ENCODE data around the gene SYNE3.

The SYNE3 gene

GRCh38 chr14:95516554-95517181 is at the start of gene SYNE3:
SYNE3 (minus strand) TSS chr14:95516650; CDS start chr14:95475821, 40,829 bp downstream.
- peak; percentile 52 for DNase-seq (ENCODE audit: low spot score)

- no peak for DNase-seq (ENCODE audit: low spot score)
Observed at GRCh38 chr14:95564060-95564459, 47.6 kb upstream of the SYNE3 start.

GRCh38 chr14:95562892-95563685 is 46.6 kb upstream of the SYNE3 start:
- DNase-seq (ENCODE audit: low spot score): no peak

- DNase-seq (ENCODE audit: low spot score): peak; percentile 93
Observed at GRCh38 chr14:95561001-95561412, 44.6 kb upstream of the SYNE3 start.

- DNase-seq (ENCODE audit: low spot score): no peak
Observed at GRCh38 chr14:95559203-95559602, 42.8 kb upstream of the SYNE3 start.

- no peak for DNase-seq (ENCODE audit: low spot score)
Observed at GRCh38 chr14:95557832-95558231, 41.4 kb upstream of the SYNE3 start.

- DNase-seq (ENCODE audit: low spot score): no peak
Observed at GRCh38 chr14:95557291-95557690, 40.8 kb upstream of the SYNE3 start.

GRCh38 chr14:95555053-95555452 is 38.6 kb upstream of the SYNE3 start:
- no peak for DNase-seq (ENCODE audit: low spot score)

GRCh38 chr14:95553141-95553540 is 36.7 kb upstream of the SYNE3 start:
- DNase-seq (ENCODE audit: low spot score): no peak

GRCh38 chr14:95551435-95551834 is 35.0 kb upstream of the SYNE3 start:
- no peak for DNase-seq (ENCODE audit: low spot score)

GRCh38 chr14:95549656-95550585 is 33.5 kb upstream of the SYNE3 start:
- DNase-seq (ENCODE audit: low spot score): no peak

- no peak for DNase-seq (ENCODE audit: low spot score)
Observed at GRCh38 chr14:95548328-95548929, 32.0 kb upstream of the SYNE3 start.

GRCh38 chr14:95547626-95548327 is 31.3 kb upstream of the SYNE3 start:
- DNase-seq (ENCODE audit: low spot score): no peak

GRCh38 chr14:95547272-95547625 is 30.8 kb upstream of the SYNE3 start:
- DNase-seq (ENCODE audit: low spot score): no peak

GRCh38 chr14:95545515-95546168 is 29.2 kb upstream of the SYNE3 start:
- no peak for DNase-seq (ENCODE audit: low spot score)

- DNase-seq (ENCODE audit: low spot score): no peak
Observed at GRCh38 chr14:95544588-95544987, 28.1 kb upstream of the SYNE3 start.

- DNase-seq (ENCODE audit: low spot score): no peak
Observed at GRCh38 chr14:95543021-95543420, 26.6 kb upstream of the SYNE3 start.

- DNase-seq (ENCODE audit: low spot score): no peak
Observed at GRCh38 chr14:95541932-95542930, 25.8 kb upstream of the SYNE3 start.

- DNase-seq (ENCODE audit: low spot score): no peak
Observed at GRCh38 chr14:95541346-95541745, 24.9 kb upstream of the SYNE3 start.

Data from NAMALWA (cell line).